NCI-H1694 (cell line): ENCODE measurements around the gene GLO1.
"Not testable (repeated sequence)": the region's sequence is repeated elsewhere in the genome, so short reads cannot be mapped to it uniquely, and the experiment has no call there.

ENCODE experiments used
- DNase-seq: peaks from one replicate; lab custom pipeline; 2025; lab: John Stamatoyannopoulos, UW

GLO1 gene

GRCh38 chr6:38705924-38706323, 3.0 kb upstream of the GLO1 start:
- DNase-seq = no peak

- no peak for DNase-seq
Observed at GRCh38 chr6:38703949-38704590, 1.1 kb upstream of the GLO1 start.

GRCh38 chr6:38701551-38701950, 1.4 kb downstream of the GLO1 start:
- DNase-seq = no peak

GRCh38 chr6:38699702-38700101, 3.2 kb downstream of the GLO1 start:
- DNase-seq = not testable (repeated sequence)

- no peak for DNase-seq
Observed at GRCh38 chr6:38697846-38698245, 5.1 kb downstream of the GLO1 start.

GRCh38 chr6:38696345-38696744, 6.6 kb downstream of the GLO1 start:
- no peak for DNase-seq

GRCh38 chr6:38695933-38696332, 7.0 kb downstream of the GLO1 start:
- no peak for DNase-seq

- DNase-seq = no peak
Observed at GRCh38 chr6:38695227-38695900, 7.6 kb downstream of the GLO1 start.

GRCh38 chr6:38688579-38689087, 14.3 kb downstream of the GLO1 start:
- DNase-seq = no peak

- no peak for DNase-seq
Observed at GRCh38 chr6:38687549-38687948, 15.4 kb downstream of the GLO1 start.

GRCh38 chr6:38687043-38687353, 15.9 kb downstream of the GLO1 start:
- DNase-seq = no peak

GRCh38 chr6:38686270-38687042, 16.5 kb downstream of the GLO1 start:
- DNase-seq = no peak

GRCh38 chr6:38684904-38685303, 18.0 kb downstream of the GLO1 start:
- no peak for DNase-seq

- no peak for DNase-seq
Observed at GRCh38 chr6:38684237-38684636, 18.7 kb downstream of the GLO1 start.

GRCh38 chr6:38681850-38682249, 21.1 kb downstream of the GLO1 start:
- no peak for DNase-seq

GRCh38 chr6:38679668-38680067, 23.3 kb downstream of the GLO1 start:
- DNase-seq = no peak

GRCh38 chr6:38678178-38678760, 24.7 kb downstream of the GLO1 start:
- no peak for DNase-seq

- DNase-seq = no peak
Observed at GRCh38 chr6:38676974-38677544, 25.9 kb downstream of the GLO1 start.

GRCh38 chr6:38676236-38676973, 26.5 kb downstream of the GLO1 start:
- DNase-seq = no peak

GRCh38 chr6:38673397-38674165, 29.4 kb downstream of the GLO1 start:
- no peak for DNase-seq
